Smooth muscle cell (in vitro differentiated cells): ENCODE results near the gene SPHKAP. TPM values are rescaled to one million over a fixed set of nuclear protein-coding genes. Genes with fewer than 3 reads are reported as not detected.

Experiments
- DNase-seq: peaks from one replicate; lab custom pipeline; 2025; ENCODE audit not compliant: unreplicated experiment; lab: John Stamatoyannopoulos, UW
- H2AFZ ChIP-seq: fragments of 200-600 bp; sonication (generic); 2 replicates; pipeline ENCODE4 v1.6.0; 2016; ENCODE audit warnings: antibody characterized with exemption, low read depth, mild to moderate bottlenecking
- H3F3A ChIP-seq: fragments of 200-600 bp; sonication (generic); 2 replicates; pipeline ENCODE4 v1.6.0; 2017; ENCODE audit warnings: antibody characterized with exemption, low read depth
- H3K27ac ChIP-seq: fragments of 200-600 bp; sonication (generic); 2 replicates; pipeline ENCODE4 v1.5.1; 2016; ENCODE audit warnings: low read depth, mild to moderate bottlenecking
- H3K27me3 ChIP-seq: fragments of 200-600 bp; sonication (generic); 2 replicates; pipeline ENCODE4 v1.6.1; 2016; ENCODE audit warnings: low read depth, mild to moderate bottlenecking
- H3K36me3 ChIP-seq: fragments of 200-600 bp; sonication (generic); 2 replicates; pipeline ENCODE4 v1.5.1; 2016; ENCODE audit warnings: low read depth
- H3K4me1 ChIP-seq: fragments of 200-600 bp; sonication (generic); 2 replicates; pipeline ENCODE4 v1.5.1; 2016; ENCODE audit warnings: low read depth
- H3K4me2 ChIP-seq: fragments of 200-600 bp; sonication (generic); 2 replicates; pipeline ENCODE4 v1.6.0; 2016; ENCODE audit warnings: mild to moderate bottlenecking
- H3K4me3 ChIP-seq: fragments of 200-600 bp; sonication (generic); 2 replicates; pipeline ENCODE4 v1.5.1; 2016; ENCODE audit warnings: mild to moderate bottlenecking
- H3K79me2 ChIP-seq: fragments of 200-600 bp; sonication (generic); 2 replicates; pipeline ENCODE4 v1.6.0; 2016; ENCODE audit warnings: low read depth, mild to moderate bottlenecking
- H3K9ac ChIP-seq: fragments of 200-600 bp; sonication (generic); 2 replicates; pipeline ENCODE4 v1.6.0; 2016; ENCODE audit warnings: low read depth
- H3K9me3 ChIP-seq: fragments of 200-600 bp; sonication (generic); replicated peaks from 2 replicates; pipeline ENCODE4 v1.5.1; 2016; ENCODE audit warnings: low read depth
- H4K20me1 ChIP-seq: fragments of 200-600 bp; sonication (generic); 2 replicates; pipeline ENCODE4 v1.6.0; 2016; ENCODE audit warnings: low read depth
- CTCF ChIP-seq: fragments of 200-600 bp; sonication (generic); IDR thresholded peaks from 2 replicates; pipeline ENCODE4 v1.5.1; 2017; ENCODE audit warnings: borderline replicate concordance, mild to moderate bottlenecking, antibody characterized with exemption; ENCODE audit not compliant: insufficient read depth, poor library complexity, severe bottlenecking
- WGBS: methylation state at CpG from one replicate; pipeline ENCODE4 v1.1.7; 2016; ENCODE audit warnings: low lambda C conversion rate; 5-methylcytosine and 5-hydroxymethylcytosine counted together
- polyA plus RNA-seq: library from polyadenylated mRNA; unstranded; fragments of >200 nt; fragmentation: Nextera tagmentation; extraction: Ambion mirVana; gene quantifications from 2 replicates; pipeline ENCODE4 v1.2.1, GENCODE V29; 2016
- total RNA-seq: library from RNA; depleted of rRNA; stranded (reverse); fragments of >200 nt; gene quantifications from 2 replicates; pipeline ENCODE4 v1.2.3, GENCODE V29; 2014

The SPHKAP gene
- total and polyA plus RNA-seq, 2 experiments from 2014 or later: not detected

- DNase-seq: no peak
- H3K79me2 ChIP-seq: no peaks in the 10 kb centered on the region
- H3K9me3 ChIP-seq: no peaks in the 10 kb centered on the region
- H2AFZ ChIP-seq: no peak overlapping the region
- no peaks in the 10 kb centered on the region for H3K4me1 ChIP-seq
- no peak overlapping the region for H3K4me2 ChIP-seq
- H3K27ac ChIP-seq: no peak overlapping the region
- no peaks in the 10 kb centered on the region for H3F3A ChIP-seq
- no peaks in the 10 kb centered on the region for H3K36me3 ChIP-seq
- 69% methylated on average over 9 of the region's 9 CpGs for WGBS
- H3K27me3 ChIP-seq: no peaks in the 10 kb centered on the region
- no peak overlapping the region for H3K4me3 ChIP-seq
- H4K20me1 ChIP-seq: no peaks in the 10 kb centered on the region
- no peak for TF ChIP-seq CTCF
- no peak overlapping the region for H3K9ac ChIP-seq
Measured at GRCh38 chr2:228092056-228092455, 89.4 kb downstream of the SPHKAP start.

GRCh38 chr2:228086561-228086960, 94.9 kb downstream of the SPHKAP start:
- Histone ChIP-seq H3K4me3 (no peak overlapping the region), H3K27me3 (no peaks in the 10 kb centered on the region), H3F3A (no peaks in the 10 kb centered on the region), H3K79me2 (no peaks in the 10 kb centered on the region), H3K36me3 (no peaks in the 10 kb centered on the region), H2AFZ (no peak overlapping the region), H3K9ac (no peak overlapping the region), H3K9me3 (no peaks in the 10 kb centered on the region), H3K4me2 (no peak overlapping the region), H3K27ac (no peak overlapping the region), H3K4me1 (no peaks in the 10 kb centered on the region), H4K20me1 (no peaks in the 10 kb centered on the region)
- WGBS: 82% methylated on average over 4 of the region's 4 CpGs
- no peak for DNase-seq
- no peak for TF ChIP-seq CTCF

DNA sequence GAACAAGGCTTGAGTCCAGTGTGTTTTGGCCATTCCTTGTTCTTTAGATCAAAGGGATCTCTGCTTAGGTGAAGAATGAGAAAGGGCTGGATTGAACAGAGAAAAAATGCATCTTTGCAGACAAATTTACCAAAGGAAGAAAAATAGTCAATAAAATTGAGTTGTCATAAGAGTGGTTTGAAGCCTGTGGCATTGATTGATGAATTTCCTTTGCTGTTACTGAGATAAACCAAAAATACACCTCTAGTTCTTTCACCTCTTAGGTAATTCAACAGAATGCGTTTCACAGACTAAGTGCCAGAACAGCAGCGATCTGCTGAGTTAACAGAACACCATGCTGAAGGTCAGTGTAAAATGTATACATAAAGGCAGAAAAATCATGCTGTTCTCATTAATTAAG, 96.8 kb downstream of the SPHKAP start:
- Histone ChIP-seq H3K27me3 (no peaks in the 10 kb centered on the region), H3K4me3 (no peak overlapping the region), H3K9ac (no peak overlapping the region), H3K4me1 (no peaks in the 10 kb centered on the region), H3K27ac (no peak overlapping the region), H3F3A (no peaks in the 10 kb centered on the region), H3K4me2 (no peak overlapping the region), H3K9me3 (no peaks in the 10 kb centered on the region), H3K79me2 (no peaks in the 10 kb centered on the region), H2AFZ (no peak overlapping the region), H3K36me3 (no peaks in the 10 kb centered on the region), H4K20me1 (no peaks in the 10 kb centered on the region)
- DNase-seq: no peak
- no peak for TF ChIP-seq CTCF
- 66% methylated on average over 2 of the region's 2 CpGs for WGBS

GRCh38 chr2:228083131-228083530, 98.4 kb downstream of the SPHKAP start:
- Histone ChIP-seq H3F3A (no peaks in the 10 kb centered on the region), H3K4me1 (no peaks in the 10 kb centered on the region), H3K4me2 (no peak overlapping the region), H3K9ac (no peak overlapping the region), H3K4me3 (no peak overlapping the region), H3K27me3 (no peaks in the 10 kb centered on the region), H2AFZ (no peak overlapping the region), H3K36me3 (no peaks in the 10 kb centered on the region), H4K20me1 (no peaks in the 10 kb centered on the region), H3K9me3 (no peaks in the 10 kb centered on the region), H3K79me2 (no peaks in the 10 kb centered on the region), H3K27ac (no peak overlapping the region)
- no peak for TF ChIP-seq CTCF
- 96% methylated on average over 2 of the region's 2 CpGs for WGBS
- no peak for DNase-seq
